GM23338 (cell line): ENCODE data around the gene SPATA45. TPM values are rescaled to one million over a fixed set of nuclear protein-coding genes. Genes with fewer than 3 reads are reported as not detected.

Experiments
- ATAC-seq: fragments of 200-7000 bp; cut with Tn5 transposase; 3 replicates; pipeline ENCODE4 v1.9.1; 2020
- DNase-seq: peaks from one replicate; pipeline ENCODE4 v3.0.0-alpha.2; 2015; ENCODE audit warnings: low spot score
- H2AFZ ChIP-seq: fragments of 200-600 bp; sonication (generic); 2 replicates; pipeline ENCODE4 v1.8.0; 2016; ENCODE audit warnings: antibody characterized with exemption, mild to moderate bottlenecking, moderate library complexity
- H3F3A ChIP-seq: fragments of 200-600 bp; sonication (generic); replicated peaks from 2 replicates; pipeline ENCODE4 v1.8.0; 2017; ENCODE audit warnings: antibody characterized with exemption, mixed run types, low read depth
- H3K27ac ChIP-seq: fragments of 200-600 bp; sonication (generic); 2 replicates; pipeline ENCODE4 v1.6.1; 2016; ENCODE audit warnings: low read depth
- H3K27me3 ChIP-seq: fragments of 200-600 bp; sonication (generic); 2 replicates; pipeline ENCODE4 v1.8.0; 2016; ENCODE audit warnings: mild to moderate bottlenecking, mixed run types, moderate library complexity; ENCODE audit not compliant: insufficient read depth
- H3K36me3 ChIP-seq: fragments of 200-600 bp; sonication (generic); 2 replicates; pipeline ENCODE4 v1.8.0; 2016; ENCODE audit warnings: mild to moderate bottlenecking; ENCODE audit not compliant: insufficient read depth
- H3K4me1 ChIP-seq: fragments of 200-600 bp; sonication (generic); 2 replicates; pipeline ENCODE4 v1.8.0; 2016; ENCODE audit warnings: mild to moderate bottlenecking, moderate library complexity; ENCODE audit not compliant: insufficient read depth
- H3K4me2 ChIP-seq: fragments of 200-600 bp; sonication (generic); 2 replicates; pipeline ENCODE4 v1.7.1; 2017; ENCODE audit warnings: mixed run types
- H3K4me3 ChIP-seq: fragments of 200-600 bp; sonication (generic); 2 replicates; pipeline ENCODE4 v1.6.1; 2016; ENCODE audit warnings: mixed run types
- H3K79me2 ChIP-seq: fragments of 200-600 bp; sonication (generic); replicated peaks from 2 replicates; pipeline ENCODE4 v1.8.0; 2017; ENCODE audit warnings: mild to moderate bottlenecking; ENCODE audit not compliant: insufficient read depth
- H3K9me2 ChIP-seq: fragments of 200-600 bp; sonication (generic); 2 replicates; pipeline ENCODE4 v1.8.0; 2017; ENCODE audit not compliant: insufficient read depth
- H4K20me1 ChIP-seq: fragments of 200-600 bp; sonication (generic); replicated peaks from 2 replicates; pipeline ENCODE4 v1.8.0; 2017; ENCODE audit warnings: mild to moderate bottlenecking; ENCODE audit not compliant: insufficient read depth
- H3K27ac Mint-ChIP-seq: 2 replicates; pipeline ENCODE4 v1.8.0; 2020; ENCODE audit warnings: inconsistent platforms, mild to moderate bottlenecking, moderate library complexity, mixed read lengths
- H3K27me3 Mint-ChIP-seq: 3 replicates; pipeline ENCODE4 v1.8.0; 2022; ENCODE audit warnings: low read depth, mild to moderate bottlenecking, moderate library complexity, mixed read lengths, inconsistent platforms; ENCODE audit not compliant: insufficient read depth, poor library complexity
- H3K36me3 Mint-ChIP-seq: 3 replicates; pipeline ENCODE4 v1.8.0; 2021; ENCODE audit warnings: low read depth, mild to moderate bottlenecking, inconsistent platforms, moderate library complexity, mixed read lengths
- H3K4me1 Mint-ChIP-seq: 3 replicates; pipeline ENCODE4 v1.8.0; 2020; ENCODE audit warnings: mild to moderate bottlenecking, inconsistent platforms, mixed read lengths
- H3K4me3 Mint-ChIP-seq: 3 replicates; pipeline ENCODE4 v1.8.0; 2021; ENCODE audit warnings: moderate library complexity, mild to moderate bottlenecking, inconsistent platforms, mixed read lengths
- H3K9me3 Mint-ChIP-seq: 3 replicates; pipeline ENCODE4 v1.8.0; 2020; ENCODE audit warnings: moderate library complexity, mild to moderate bottlenecking, inconsistent platforms, mixed read lengths
- CREB1 ChIP-seq: fragments of 250-450 bp; sonication (Bioruptor Pico); IDR thresholded peaks from 2 replicates; pipeline ENCODE4 v1.5.0; 2020; ENCODE audit warnings: low read depth, mild to moderate bottlenecking, moderate library complexity
- EZH2 ChIP-seq: fragments of 200-600 bp; sonication (generic); IDR thresholded peaks from one replicate; pipeline ENCODE4 v1.8.0; 2017; ENCODE audit warnings: antibody characterized with exemption, mild to moderate bottlenecking, low read depth; ENCODE audit not compliant: unreplicated experiment
- JUNB ChIP-seq: IDR thresholded peaks from one replicate; pipeline ENCODE4 v1.6.1; 2016; ENCODE audit warnings: antibody characterized with exemption; ENCODE audit not compliant: unreplicated experiment
- NANOG ChIP-seq: IDR thresholded peaks from 2 replicates; pipeline ENCODE4 v1.6.1; 2016; ENCODE audit warnings: antibody characterized with exemption, borderline replicate concordance
- STAT1 ChIP-seq: IDR thresholded peaks from one replicate; pipeline ENCODE4 v1.6.1; 2016; ENCODE audit warnings: antibody characterized with exemption; ENCODE audit not compliant: unreplicated experiment
- ZNF114 ChIP-seq: fragments of 250-450 bp; sonication (Bioruptor Pico); IDR thresholded peaks from 2 replicates; pipeline ENCODE4 v1.5.0; 2020; ENCODE audit warnings: mild to moderate bottlenecking, moderate library complexity
- polyA plus RNA-seq: library from polyadenylated mRNA; unstranded; fragments of >200 nt; fragmentation: Nextera tagmentation; extraction: Ambion mirVana; gene quantifications from 2 replicates; pipeline ENCODE4 v1.2.1, GENCODE V29; 2016
- total RNA-seq: library from RNA; depleted of rRNA; stranded (reverse); fragments of >200 nt; shearing (Covaris generic); gene quantifications from 2 replicates; pipeline ENCODE4 v1.2.3, GENCODE V29; 2014
- TF ChIP-seq, protein P1 (sequence below): fragments of 250-450 bp; sonication (Bioruptor Pico); IDR thresholded peaks from 2 replicates; pipeline ENCODE4 v1.5.0; 2020; ENCODE audit warnings: mild to moderate bottlenecking, moderate library complexity
- TF ChIP-seq, protein P2 (sequence below): IDR thresholded peaks from 2 replicates; pipeline ENCODE4 v1.6.1; 2016; ENCODE audit warnings: antibody characterized with exemption
- TF ChIP-seq, protein P3 (sequence below): IDR thresholded peaks from one replicate; pipeline ENCODE4 v1.6.1; 2018; ENCODE audit warnings: antibody characterized with exemption; ENCODE audit not compliant: unreplicated experiment

The SPATA45 gene
- total and polyA plus RNA-seq, 2 experiments from 2014 or later = not detected

GRCh38 chr1:212792396-212792908 lies 55.0 kb downstream of the SPATA45 start (continued):
- TF ChIP-seq, protein P1, sequence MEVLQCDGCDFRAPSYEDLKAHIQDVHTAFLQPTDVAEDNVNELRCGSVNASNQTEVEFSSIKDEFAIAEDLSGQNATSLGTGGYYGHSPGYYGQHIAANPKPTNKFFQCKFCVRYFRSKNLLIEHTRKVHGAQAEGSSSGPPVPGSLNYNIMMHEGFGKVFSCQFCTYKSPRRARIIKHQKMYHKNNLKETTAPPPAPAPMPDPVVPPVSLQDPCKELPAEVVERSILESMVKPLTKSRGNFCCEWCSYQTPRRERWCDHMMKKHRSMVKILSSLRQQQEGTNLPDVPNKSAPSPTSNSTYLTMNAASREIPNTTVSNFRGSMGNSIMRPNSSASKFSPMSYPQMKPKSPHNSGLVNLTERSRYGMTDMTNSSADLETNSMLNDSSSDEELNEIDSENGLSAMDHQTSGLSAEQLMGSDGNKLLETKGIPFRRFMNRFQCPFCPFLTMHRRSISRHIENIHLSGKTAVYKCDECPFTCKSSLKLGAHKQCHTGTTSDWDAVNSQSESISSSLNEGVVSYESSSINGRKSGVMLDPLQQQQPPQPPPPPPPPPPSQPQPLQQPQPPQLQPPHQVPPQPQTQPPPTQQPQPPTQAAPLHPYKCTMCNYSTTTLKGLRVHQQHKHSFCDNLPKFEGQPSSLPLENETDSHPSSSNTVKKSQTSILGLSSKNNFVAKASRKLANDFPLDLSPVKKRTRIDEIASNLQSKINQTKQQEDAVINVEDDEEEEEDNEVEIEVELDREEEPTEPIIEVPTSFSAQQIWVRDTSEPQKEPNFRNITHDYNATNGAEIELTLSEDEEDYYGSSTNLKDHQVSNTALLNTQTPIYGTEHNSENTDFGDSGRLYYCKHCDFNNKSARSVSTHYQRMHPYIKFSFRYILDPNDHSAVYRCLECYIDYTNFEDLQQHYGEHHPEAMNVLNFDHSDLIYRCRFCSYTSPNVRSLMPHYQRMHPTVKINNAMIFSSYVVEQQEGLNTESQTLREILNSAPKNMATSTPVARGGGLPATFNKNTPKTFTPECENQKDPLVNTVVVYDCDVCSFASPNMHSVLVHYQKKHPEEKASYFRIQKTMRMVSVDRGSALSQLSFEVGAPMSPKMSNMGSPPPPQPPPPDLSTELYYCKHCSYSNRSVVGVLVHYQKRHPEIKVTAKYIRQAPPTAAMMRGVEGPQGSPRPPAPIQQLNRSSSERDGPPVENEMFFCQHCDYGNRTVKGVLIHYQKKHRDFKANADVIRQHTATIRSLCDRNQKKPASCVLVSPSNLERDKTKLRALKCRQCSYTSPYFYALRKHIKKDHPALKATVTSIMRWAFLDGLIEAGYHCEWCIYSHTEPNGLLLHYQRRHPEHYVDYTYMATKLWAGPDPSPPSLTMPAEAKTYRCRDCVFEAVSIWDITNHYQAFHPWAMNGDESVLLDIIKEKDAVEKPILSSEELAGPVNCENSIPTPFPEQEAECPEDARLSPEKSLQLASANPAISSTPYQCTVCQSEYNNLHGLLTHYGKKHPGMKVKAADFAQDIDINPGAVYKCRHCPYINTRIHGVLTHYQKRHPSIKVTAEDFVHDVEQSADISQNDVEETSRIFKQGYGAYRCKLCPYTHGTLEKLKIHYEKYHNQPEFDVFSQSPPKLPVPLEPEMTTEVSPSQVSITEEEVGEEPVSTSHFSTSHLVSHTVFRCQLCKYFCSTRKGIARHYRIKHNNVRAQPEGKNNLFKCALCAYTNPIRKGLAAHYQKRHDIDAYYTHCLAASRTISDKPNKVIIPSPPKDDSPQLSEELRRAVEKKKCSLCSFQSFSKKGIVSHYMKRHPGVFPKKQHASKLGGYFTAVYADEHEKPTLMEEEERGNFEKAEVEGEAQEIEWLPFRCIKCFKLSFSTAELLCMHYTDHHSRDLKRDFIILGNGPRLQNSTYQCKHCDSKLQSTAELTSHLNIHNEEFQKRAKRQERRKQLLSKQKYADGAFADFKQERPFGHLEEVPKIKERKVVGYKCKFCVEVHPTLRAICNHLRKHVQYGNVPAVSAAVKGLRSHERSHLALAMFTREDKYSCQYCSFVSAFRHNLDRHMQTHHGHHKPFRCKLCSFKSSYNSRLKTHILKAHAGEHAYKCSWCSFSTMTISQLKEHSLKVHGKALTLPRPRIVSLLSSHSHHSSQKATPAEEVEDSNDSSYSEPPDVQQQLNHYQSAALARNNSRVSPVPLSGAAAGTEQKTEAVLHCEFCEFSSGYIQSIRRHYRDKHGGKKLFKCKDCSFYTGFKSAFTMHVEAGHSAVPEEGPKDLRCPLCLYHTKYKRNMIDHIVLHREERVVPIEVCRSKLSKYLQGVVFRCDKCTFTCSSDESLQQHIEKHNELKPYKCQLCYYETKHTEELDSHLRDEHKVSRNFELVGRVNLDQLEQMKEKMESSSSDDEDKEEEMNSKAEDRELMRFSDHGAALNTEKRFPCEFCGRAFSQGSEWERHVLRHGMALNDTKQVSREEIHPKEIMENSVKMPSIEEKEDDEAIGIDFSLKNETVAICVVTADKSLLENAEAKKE (CRISPR knock-in tag) = no peak
- TF ChIP-seq, protein P2, sequence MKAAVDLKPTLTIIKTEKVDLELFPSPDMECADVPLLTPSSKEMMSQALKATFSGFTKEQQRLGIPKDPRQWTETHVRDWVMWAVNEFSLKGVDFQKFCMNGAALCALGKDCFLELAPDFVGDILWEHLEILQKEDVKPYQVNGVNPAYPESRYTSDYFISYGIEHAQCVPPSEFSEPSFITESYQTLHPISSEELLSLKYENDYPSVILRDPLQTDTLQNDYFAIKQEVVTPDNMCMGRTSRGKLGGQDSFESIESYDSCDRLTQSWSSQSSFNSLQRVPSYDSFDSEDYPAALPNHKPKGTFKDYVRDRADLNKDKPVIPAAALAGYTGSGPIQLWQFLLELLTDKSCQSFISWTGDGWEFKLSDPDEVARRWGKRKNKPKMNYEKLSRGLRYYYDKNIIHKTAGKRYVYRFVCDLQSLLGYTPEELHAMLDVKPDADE = no peak

DNA sequence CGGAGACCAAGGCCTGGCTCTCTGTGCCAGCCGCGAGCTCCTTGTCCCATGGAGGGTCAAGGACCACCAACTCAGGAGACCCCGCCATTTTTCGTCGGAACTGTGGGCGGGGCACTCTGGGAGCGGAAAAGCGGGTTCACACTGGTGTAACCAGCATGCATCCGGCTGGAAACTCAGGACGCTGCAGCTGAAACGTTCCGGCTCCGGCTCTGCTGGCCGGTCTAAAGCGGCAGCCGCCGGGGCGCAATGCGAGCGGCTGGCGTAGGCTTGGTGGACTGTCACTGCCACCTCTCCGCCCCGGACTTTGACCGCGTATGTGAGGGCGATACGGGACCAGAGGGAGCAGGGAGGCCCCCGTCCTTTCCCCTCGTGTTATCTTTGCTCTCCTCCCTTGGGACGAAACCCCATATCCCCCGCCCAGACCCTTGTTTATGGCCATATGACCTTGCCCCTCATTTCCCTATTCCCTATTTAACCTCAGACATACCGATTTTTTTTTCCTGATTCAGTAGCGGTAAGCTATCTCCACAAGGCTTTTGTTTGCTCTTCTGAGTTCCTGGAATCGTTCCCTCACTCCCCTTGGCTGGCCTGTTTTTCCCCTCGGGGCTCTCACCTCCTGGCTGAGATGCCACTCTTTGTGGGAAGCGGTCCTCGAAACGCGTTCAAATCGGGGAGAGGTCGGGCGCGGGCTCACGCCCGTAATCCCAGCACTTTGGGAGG lies 55.6 kb downstream of the SPATA45 start, which contains the start of the genes NSL1 and TATDN3:
Gene NSL1, minus strand, starts transcription at position 102 of the 720 bp plus-strand sequence. Its CDS starts 14 bp downstream, at position 88.
Gene TATDN3, plus strand, starts transcription at position 219 of the 720 bp plus-strand sequence. Its CDS starts 28 bp downstream, at position 247.
- Mint-ChIP-seq H3K4me3 (peak within 1 kb of the TSS; percentile 86), H3K4me1 (peaks cover 18% of the 10 kb centered on the region), H3K36me3 (peaks cover 13% of the 10 kb centered on the region), H3K27me3 (peaks cover 9% of the 10 kb centered on the region), H3K9me3 (no peaks in the 10 kb centered on the region; the same call in 1 of the 3 replicates), H3K27ac (peak within 1 kb of the TSS; percentile 93)
- peaks cover 17% of the 10 kb centered on the region for H3K4me1 ChIP-seq
- peak; percentile 96 for ATAC-seq
- peak within 1 kb of the TSS; percentile 100 for H2AFZ ChIP-seq
- H3F3A ChIP-seq = peaks cover 8% of the 10 kb centered on the region; the same call in 1 of the 2 replicates
- H3K4me3 ChIP-seq = peak within 1 kb of the TSS; percentile 96
- H3K79me2 ChIP-seq = peaks cover 44% of the 10 kb centered on the region
- H3K9me2 ChIP-seq = no peaks in the 10 kb centered on the region
- no peaks in the 10 kb centered on the region for H3K27me3 ChIP-seq
- peak within 1 kb of the TSS; percentile 84 for H3K4me2 ChIP-seq
- H4K20me1 ChIP-seq = no peaks in the 10 kb centered on the region; the same call in 1 of the 2 replicates
- DNase-seq = peak; percentile 96
- H3K36me3 ChIP-seq = peaks cover 9% of the 10 kb centered on the region; the same call in 1 of the 2 replicates
- peak within 1 kb of the TSS; percentile 91 for H3K27ac ChIP-seq
- TF ChIP-seq ZNF114 (CRISPR knock-in tag) (no peak), NANOG (no peak), JUNB (no peak), STAT1 (no peak), EZH2 (no peak), CREB1 (CRISPR knock-in tag) (peak; percentile 83)
- TF ChIP-seq, protein P2 = peak; percentile 84
- TF ChIP-seq, protein P3, sequence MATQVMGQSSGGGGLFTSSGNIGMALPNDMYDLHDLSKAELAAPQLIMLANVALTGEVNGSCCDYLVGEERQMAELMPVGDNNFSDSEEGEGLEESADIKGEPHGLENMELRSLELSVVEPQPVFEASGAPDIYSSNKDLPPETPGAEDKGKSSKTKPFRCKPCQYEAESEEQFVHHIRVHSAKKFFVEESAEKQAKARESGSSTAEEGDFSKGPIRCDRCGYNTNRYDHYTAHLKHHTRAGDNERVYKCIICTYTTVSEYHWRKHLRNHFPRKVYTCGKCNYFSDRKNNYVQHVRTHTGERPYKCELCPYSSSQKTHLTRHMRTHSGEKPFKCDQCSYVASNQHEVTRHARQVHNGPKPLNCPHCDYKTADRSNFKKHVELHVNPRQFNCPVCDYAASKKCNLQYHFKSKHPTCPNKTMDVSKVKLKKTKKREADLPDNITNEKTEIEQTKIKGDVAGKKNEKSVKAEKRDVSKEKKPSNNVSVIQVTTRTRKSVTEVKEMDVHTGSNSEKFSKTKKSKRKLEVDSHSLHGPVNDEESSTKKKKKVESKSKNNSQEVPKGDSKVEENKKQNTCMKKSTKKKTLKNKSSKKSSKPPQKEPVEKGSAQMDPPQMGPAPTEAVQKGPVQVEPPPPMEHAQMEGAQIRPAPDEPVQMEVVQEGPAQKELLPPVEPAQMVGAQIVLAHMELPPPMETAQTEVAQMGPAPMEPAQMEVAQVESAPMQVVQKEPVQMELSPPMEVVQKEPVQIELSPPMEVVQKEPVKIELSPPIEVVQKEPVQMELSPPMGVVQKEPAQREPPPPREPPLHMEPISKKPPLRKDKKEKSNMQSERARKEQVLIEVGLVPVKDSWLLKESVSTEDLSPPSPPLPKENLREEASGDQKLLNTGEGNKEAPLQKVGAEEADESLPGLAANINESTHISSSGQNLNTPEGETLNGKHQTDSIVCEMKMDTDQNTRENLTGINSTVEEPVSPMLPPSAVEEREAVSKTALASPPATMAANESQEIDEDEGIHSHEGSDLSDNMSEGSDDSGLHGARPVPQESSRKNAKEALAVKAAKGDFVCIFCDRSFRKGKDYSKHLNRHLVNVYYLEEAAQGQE = no peak
